BJ (cell line): ENCODE measurements around the gene KCNAB1. TPM values are rescaled to one million over a fixed set of nuclear protein-coding genes. Genes with fewer than 3 reads are reported as not detected.

ENCODE experiments used
- CTCF ChIA-PET: fragments of 350-600 bp; formaldehyde crosslinking; extraction: SDS; loops from one replicate; lab custom pipeline; 2021; ENCODE audit warnings: antibody characterized with exemption, inconsistent platforms; lab: Yijun Ruan, JAX
- POLR2A ChIA-PET: fragments of 300-600 bp; sonication (Branson Sonifier 250); formaldehyde crosslinking; extraction: SDS; loops from one replicate; lab custom pipeline; 2021; ENCODE audit warnings: antibody characterized with exemption; lab: Charles Lee
- DNase-seq: peaks from one replicate; pipeline ENCODE4 v3.0.0-alpha.2; 2011; ENCODE audit warnings: low read depth
- H3K27me3 ChIP-seq: 2 replicates; pipeline ENCODE4 v1.6.0; 2011; ENCODE audit warnings: low read length; ENCODE audit not compliant: control insufficient read depth, insufficient read depth
- H3K36me3 ChIP-seq: 2 replicates; pipeline ENCODE4 v1.5.1; 2011; ENCODE audit warnings: low read length; ENCODE audit not compliant: control insufficient read depth, insufficient read depth
- H3K4me3 ChIP-seq: 2 replicates; pipeline ENCODE4 v1.5.1; 2011; ENCODE audit warnings: low read depth, mild to moderate bottlenecking, control low read depth, low read length
- polyA plus RNA-seq: library from polyadenylated mRNA; depleted of rRNA; stranded (reverse); fragments of >200 nt; gene quantifications from 2 replicates; pipeline ENCODE4 v1.2.3, GENCODE V29; 2011
- TF ChIP-seq, protein P1 (sequence below): IDR thresholded peaks from 2 replicates; pipeline ENCODE4 v1.5.1; 2011; ENCODE audit warnings: low read depth, mild to moderate bottlenecking, control low read depth, inconsistent platforms, low read length, moderate library complexity; ENCODE audit not compliant: insufficient read depth

KCNAB1 gene
- polyA plus RNA-seq, 1 experiment = not detected

DNA sequence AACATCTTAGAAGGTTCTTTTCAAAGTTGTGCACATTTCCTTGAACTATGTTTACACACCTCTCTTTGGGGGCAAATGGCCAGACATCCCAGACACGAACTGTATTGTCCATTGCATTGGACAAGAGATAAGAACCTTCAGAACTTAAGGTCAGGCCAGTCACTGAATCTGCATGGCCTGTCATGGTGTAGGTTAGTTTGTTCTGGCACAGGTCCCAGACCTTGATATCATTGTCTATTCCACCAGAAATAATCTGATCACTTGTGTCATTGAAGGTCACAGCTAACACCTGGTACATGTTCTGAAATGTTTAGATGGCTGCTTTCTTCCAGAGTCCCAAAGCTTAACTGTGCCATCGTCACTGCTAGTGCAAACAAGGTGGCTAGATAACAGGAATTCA lies 55.7 kb downstream of the KCNAB1 start:
- ChIA-PET CTCF (interaction anchor here (1.2 to 2.3 kb wide), 4 partner anchors 24 to 274 kb away, joined by 3 to 41 read pairs (median 4); no protein-coding TSS in a partner anchor), POLR2A (no interaction called here)
- Histone ChIP-seq H3K36me3 (no peaks in the 10 kb centered on the region), H3K27me3 (no peaks in the 10 kb centered on the region), H3K4me3 (no peak overlapping the region)
- TF ChIP-seq, protein P1, sequence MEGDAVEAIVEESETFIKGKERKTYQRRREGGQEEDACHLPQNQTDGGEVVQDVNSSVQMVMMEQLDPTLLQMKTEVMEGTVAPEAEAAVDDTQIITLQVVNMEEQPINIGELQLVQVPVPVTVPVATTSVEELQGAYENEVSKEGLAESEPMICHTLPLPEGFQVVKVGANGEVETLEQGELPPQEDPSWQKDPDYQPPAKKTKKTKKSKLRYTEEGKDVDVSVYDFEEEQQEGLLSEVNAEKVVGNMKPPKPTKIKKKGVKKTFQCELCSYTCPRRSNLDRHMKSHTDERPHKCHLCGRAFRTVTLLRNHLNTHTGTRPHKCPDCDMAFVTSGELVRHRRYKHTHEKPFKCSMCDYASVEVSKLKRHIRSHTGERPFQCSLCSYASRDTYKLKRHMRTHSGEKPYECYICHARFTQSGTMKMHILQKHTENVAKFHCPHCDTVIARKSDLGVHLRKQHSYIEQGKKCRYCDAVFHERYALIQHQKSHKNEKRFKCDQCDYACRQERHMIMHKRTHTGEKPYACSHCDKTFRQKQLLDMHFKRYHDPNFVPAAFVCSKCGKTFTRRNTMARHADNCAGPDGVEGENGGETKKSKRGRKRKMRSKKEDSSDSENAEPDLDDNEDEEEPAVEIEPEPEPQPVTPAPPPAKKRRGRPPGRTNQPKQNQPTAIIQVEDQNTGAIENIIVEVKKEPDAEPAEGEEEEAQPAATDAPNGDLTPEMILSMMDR = no peak
- DNase-seq = no peak

DNA sequence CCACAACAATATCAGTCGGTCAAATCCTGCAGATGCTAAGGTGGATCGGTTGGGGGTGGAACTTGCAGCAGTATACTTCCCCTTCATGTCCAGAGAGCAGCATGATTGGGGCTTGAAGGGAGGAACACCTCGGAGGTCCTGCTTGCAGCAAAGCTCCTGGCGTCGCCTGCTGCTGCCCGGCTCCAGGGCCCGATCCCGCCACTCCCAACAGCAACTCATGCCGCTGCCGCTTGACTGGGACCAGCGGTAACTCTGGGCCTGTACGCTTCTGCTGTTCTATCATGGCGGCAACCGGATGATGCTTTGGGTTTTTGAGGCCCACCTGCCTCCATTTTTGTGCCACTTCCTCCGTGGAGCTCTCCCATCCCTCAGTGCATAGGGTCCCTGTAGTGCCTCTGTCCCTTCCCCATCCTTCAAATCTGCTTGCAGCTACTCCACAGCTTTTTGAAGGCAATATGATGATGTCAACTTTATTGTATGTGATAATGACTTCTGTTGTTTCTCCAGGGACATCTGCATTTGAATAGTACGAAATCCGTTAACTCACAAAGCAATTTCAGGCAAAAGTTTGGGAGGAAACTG lies 56.3 kb downstream of the KCNAB1 start:
- Histone ChIP-seq H3K27me3 (no peaks in the 10 kb centered on the region), H3K36me3 (no peaks in the 10 kb centered on the region), H3K4me3 (no peak overlapping the region)
- TF ChIP-seq, protein P1 = no peak
- ChIA-PET POLR2A (no interaction called here), CTCF (interaction anchor here (1.2 to 1.7 kb wide), 2 partner anchors 25 to 273 kb away, joined by 4 to 5 read pairs; no protein-coding TSS in a partner anchor)
- DNase-seq = no peak

DNA sequence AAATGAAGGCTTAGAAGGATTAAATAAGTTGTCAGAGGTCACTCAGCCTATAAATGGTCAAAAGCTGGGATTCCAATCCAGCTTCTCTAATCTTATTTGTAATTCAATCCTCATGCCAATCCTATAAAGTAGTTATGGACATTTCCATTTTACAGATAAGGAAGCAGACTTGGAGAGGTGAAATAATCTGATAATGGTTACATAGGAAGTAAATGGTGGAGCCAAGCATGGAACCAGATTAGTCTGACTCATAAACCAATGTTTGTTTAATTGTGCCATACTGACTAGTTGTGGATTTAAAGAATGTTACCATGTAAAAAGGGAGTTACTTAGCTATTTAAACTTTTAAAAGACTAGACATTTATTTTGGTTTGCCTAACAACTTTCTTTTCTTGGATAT lies 59.7 kb downstream of the KCNAB1 start:
- ChIA-PET CTCF (no interaction called here), POLR2A (interaction anchor here (0.6 kb wide), 1 partner anchor 10 kb away, joined by 3 read pairs; no protein-coding TSS in a partner anchor)
- no peak overlapping the region for H3K4me3 ChIP-seq
- no peak for DNase-seq
- H3K27me3 ChIP-seq = no peaks in the 10 kb centered on the region
- TF ChIP-seq, protein P1 = no peak
- H3K36me3 ChIP-seq = no peaks in the 10 kb centered on the region

DNA sequence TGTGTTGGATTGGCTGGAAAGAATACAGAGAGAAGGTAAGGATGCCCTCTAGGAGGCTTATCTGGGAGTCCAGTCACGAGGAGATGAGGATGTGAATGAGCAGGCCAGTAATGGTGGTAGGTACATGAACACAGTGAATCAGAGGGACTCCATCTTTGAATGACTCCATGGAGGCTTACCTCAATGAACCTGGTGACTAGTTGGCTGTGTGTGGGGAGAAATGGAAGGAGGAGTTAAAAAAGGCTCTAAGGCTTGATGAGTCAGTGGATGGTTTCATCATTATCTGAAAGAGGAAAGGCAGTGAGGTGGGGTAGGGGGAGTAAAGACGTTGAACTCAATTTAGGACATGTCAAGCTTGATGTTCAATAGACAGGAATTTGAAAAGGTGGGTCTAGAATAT lies 61.1 kb downstream of the KCNAB1 start:
- CTCF ChIA-PET = no interaction called here
- TF ChIP-seq, protein P1 = no peak
- no peak for DNase-seq
- no peaks in the 10 kb centered on the region for H3K27me3 ChIP-seq
- no peak overlapping the region for H3K4me3 ChIP-seq
- POLR2A ChIA-PET = no interaction called here
- no peaks in the 10 kb centered on the region for H3K36me3 ChIP-seq

DNA sequence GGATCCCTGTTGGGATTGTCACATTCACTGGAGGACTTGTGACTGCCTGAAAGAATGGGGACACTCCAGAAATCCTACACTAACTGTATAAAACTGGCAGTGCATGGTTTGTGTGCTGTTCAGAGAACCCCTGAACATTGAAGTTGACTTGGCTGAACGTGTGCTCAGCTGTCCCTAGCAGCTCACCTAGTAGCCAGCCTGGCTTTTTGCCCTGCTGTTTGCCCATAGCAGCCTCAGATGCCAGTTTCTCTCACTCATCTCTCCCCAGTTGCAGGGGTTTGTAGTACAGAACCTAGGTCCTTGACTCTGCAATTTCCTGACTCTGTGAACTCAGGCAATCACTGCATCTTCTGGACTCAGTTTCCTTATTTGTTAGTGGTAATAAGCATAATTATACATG lies 63.0 kb downstream of the KCNAB1 start:
- TF ChIP-seq, protein P1 = no peak

More for the DNA sequence above, 63.0 kb downstream of the KCNAB1 start:
- no peak for DNase-seq
- no peak overlapping the region for H3K4me3 ChIP-seq
- no peaks in the 10 kb centered on the region for H3K27me3 ChIP-seq
- no peaks in the 10 kb centered on the region for H3K36me3 ChIP-seq
- POLR2A ChIA-PET = no interaction called here
- CTCF ChIA-PET = interaction anchor here (1.0 to 1.7 kb wide), 3 partner anchors 9 to 31 kb away, joined by 3 to 6 read pairs (median 4); no protein-coding TSS in a partner anchor
